Right hindlimb (tissue), 1 donor: Measurements from ENCODE around the gene NKAIN2.
"Not testable (repeated sequence)": the region's sequence is repeated elsewhere in the genome, so short reads cannot be mapped to it uniquely, and the experiment has no call there.

Experiments
- DNase-seq: peaks from one replicate; pipeline ENCODE4 v3.0.0-alpha.2; 2018

The NKAIN2 gene

GRCh38 chr6:124233221-124233620, 429.6 kb downstream of the NKAIN2 start:
- no peak for DNase-seq

- DNase-seq = no peak
Observed at GRCh38 chr6:124234801-124235200, 431.1 kb downstream of the NKAIN2 start.

GRCh38 chr6:124237911-124238310, 434.2 kb downstream of the NKAIN2 start:
- DNase-seq = no peak

- not testable (repeated sequence) for DNase-seq
Observed at GRCh38 chr6:124238408-124238807, 434.7 kb downstream of the NKAIN2 start.

GRCh38 chr6:124254941-124255685, 451.4 kb downstream of the NKAIN2 start:
- DNase-seq = no peak

- no peak for DNase-seq
Observed at GRCh38 chr6:124260337-124260736, 456.7 kb downstream of the NKAIN2 start.

GRCh38 chr6:124269733-124270132, 466.1 kb downstream of the NKAIN2 start:
- no peak for DNase-seq

- DNase-seq = no peak
Observed at GRCh38 chr6:124273701-124274100, 470.0 kb downstream of the NKAIN2 start.

GRCh38 chr6:124282541-124282940, 478.9 kb downstream of the NKAIN2 start:
- DNase-seq = no peak

GRCh38 chr6:124283486-124283885, 479.8 kb downstream of the NKAIN2 start:
- no peak for DNase-seq

GRCh38 chr6:124285146-124285545, 481.5 kb downstream of the NKAIN2 start:
- no peak for DNase-seq

GRCh38 chr6:124294574-124295200, 491.0 kb downstream of the NKAIN2 start:
- no peak for DNase-seq

- no peak for DNase-seq
Observed at GRCh38 chr6:124297507-124297906, 493.8 kb downstream of the NKAIN2 start.

GRCh38 chr6:124298730-124299129, 495.1 kb downstream of the NKAIN2 start:
- no peak for DNase-seq

GRCh38 chr6:124300907-124301306, 497.2 kb downstream of the NKAIN2 start:
- not testable (repeated sequence) for DNase-seq

- DNase-seq = no peak
Observed at GRCh38 chr6:124303971-124304370, 500.3 kb downstream of the NKAIN2 start.

GRCh38 chr6:124310139-124310538, 506.5 kb downstream of the NKAIN2 start:
- no peak for DNase-seq

- no peak for DNase-seq
Observed at GRCh38 chr6:124319410-124319809, 515.7 kb downstream of the NKAIN2 start.

- no peak for DNase-seq
Observed at GRCh38 chr6:124324237-124324636, 520.6 kb downstream of the NKAIN2 start.

- no peak for DNase-seq
Observed at GRCh38 chr6:124330197-124330596, 526.5 kb downstream of the NKAIN2 start.

GRCh38 chr6:124334359-124334758, 530.7 kb downstream of the NKAIN2 start:
- no peak for DNase-seq

- DNase-seq = no peak
Observed at GRCh38 chr6:124339610-124340334, 536.1 kb downstream of the NKAIN2 start.

- not testable (repeated sequence) for DNase-seq
Observed at GRCh38 chr6:124348339-124348738, 544.7 kb downstream of the NKAIN2 start.

- no peak for DNase-seq
Observed at GRCh38 chr6:124355146-124355545, 551.5 kb downstream of the NKAIN2 start.
